ENCODE measurements around the gene RIMOC1.
A peak's percentile ranks its signal among the peaks of the same experiment; 100 is the strongest.

RIMOC1 gene, protein sequence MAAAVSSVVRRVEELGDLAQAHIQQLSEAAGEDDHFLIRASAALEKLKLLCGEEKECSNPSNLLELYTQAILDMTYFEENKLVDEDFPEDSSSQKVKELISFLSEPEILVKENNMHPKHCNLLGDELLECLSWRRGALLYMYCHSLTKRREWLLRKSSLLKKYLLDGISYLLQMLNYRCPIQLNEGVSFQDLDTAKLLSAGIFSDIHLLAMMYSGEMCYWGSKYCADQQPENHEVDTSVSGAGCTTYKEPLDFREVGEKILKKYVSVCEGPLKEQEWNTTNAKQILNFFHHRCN

GRCh38 chr5:41903892-41904799 lies at the start of gene RIMOC1:
TSS of gene RIMOC1 (plus strand) at chr5:41904344. CDS start at chr5:41904368, 24 bp downstream.
- DNase-seq (ENCODE audit: low read depth) = peak; percentile 100

DNA sequence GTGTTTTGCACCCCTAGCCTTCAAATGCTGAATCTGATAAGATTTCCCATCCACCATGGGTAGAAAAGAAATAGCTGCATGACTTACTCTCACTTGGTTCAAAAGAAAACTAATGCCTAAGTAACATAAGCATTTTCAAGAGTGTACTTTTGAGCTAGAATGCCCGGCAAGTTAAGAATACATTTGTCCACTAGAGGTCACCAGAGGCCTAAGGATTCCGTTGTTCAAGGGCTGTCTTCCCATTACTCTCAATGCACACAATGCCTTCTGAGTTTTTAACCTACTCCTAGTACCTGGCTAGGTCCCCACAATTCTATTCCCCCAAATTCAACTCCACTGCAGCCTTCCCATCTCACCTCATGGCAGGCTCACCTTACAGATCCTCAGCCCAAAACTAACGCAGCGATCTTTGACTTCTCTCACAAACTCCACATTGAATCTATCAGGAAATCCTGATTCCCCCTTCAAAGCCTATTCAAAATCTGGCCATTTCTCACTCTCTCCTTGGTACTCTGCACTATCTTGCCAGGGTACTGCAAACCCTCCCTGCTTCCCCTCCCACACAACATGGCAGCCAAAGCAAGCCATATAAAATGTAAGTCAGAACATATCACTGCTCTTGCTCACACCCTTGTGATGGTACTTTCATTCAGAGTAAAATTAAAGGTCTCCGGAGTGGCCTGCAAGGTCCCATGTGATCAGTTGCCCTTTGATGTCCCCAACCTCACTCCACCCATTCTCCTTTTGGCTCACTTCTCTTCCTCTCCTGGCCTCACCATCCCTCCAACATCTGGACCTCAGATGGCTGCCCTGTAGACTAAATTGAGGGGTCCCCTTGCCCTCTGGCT lies 47.3 kb upstream of the RIMOC1 start:
- DNase-seq (ENCODE audit: low read depth) = peak; percentile 57

GRCh38 chr5:41857989-41858388 lies 46.2 kb upstream of the RIMOC1 start:
- no peak for DNase-seq (ENCODE audit: low read depth)

DNA sequence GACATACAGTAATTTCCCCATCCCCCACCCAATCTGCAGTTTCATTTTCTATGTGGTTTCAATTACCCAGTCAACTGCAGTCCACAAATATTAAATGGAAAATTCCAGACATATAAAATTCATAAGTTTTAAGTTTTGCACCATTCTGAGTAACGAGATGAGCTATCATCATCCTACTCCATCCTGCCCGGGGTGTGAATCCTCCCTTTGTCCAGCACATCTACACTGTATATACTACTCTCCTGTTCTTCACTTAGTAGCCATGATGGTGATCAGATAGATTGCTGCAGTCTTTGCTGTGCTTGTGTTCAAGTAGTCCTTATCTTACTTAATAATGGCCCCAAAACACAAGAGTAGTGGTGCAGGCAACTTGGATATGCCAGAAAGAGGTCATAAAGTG lies 45.3 kb upstream of the RIMOC1 start:
- no peak for DNase-seq (ENCODE audit: low read depth)

GRCh38 chr5:41863871-41864486 lies 40.2 kb upstream of the RIMOC1 start:
- peak; percentile 45 for DNase-seq (ENCODE audit: low read depth)

DNA sequence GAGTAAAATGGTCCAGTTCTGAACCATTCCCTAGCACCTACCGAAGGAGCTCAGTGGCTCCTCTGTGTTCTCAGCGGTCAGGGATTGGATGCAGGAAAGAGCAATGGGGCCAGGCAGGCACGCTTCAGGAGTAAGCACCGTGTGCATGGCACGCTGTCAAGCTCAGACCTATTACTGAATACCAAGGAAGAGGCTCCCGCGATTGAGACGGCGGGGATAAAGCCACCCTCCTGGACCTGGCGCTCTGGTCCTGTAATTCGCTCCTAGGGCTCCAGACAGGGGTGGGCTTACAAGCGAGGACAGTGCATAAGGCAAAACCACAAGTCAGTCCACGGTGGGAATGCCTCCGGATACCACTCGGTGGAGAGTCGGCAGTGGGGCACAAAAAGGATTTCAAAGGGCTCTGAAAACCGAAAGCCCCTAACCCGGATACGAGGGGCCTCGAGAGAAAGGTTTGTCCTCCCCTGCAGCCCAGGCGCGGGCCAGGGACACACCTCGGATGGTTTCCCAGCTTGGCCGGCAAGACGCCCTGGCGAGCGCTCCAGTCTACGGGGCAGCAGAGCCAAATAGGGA lies 34.9 kb upstream of the RIMOC1 start:
- peak; percentile 26 for DNase-seq (ENCODE audit: low read depth)

DNA sequence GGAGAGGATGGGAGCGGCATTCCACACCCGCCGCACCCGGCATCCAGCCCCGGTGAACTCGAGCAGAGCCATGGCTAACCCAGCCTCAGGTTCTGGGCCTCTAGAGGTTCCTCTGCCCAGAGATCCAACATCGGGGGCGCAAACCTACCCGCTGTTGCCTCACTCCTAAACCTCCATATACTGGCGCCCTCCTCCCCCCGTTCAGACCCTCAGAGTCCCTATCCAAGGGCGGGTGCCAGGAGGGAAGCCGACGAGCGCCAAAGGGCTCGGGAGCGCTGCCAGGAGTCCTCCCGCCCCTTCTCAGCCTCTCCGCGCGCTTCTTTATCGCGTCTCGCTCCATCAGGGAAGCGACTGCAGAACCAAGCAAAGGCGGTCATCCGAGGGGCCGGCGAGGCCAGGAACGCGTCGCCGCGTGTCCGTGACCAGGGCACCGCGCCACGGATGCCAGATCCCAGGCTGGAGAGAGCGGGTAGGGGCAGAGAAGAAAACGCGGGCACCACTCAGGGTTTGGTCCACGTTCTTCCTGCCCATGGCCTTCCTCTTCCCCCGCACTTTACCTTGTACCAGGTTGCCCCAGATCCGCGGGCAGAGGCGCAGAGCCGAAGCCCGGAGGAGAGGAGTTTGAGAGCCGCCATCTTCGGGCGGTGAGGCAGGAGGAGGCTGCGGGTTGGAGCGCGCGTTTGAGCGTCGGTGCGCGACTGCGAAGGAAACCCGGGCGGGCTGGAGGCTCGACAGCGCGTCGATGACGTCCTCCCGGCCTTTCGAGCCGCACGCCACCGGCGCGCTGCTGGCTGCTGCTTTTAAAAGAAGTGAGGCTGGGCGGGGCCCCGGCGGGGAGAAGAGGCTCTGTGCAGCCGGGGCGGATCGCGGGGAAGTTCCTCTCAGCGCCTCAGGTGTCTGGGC lies 34.2 kb upstream of the RIMOC1 start, which contains the start of gene OXCT1:
Gene OXCT1, minus strand, starts transcription at position 702 of the 903 bp plus-strand sequence. Its CDS starts 67 bp downstream, at position 635.
- DNase-seq (ENCODE audit: low read depth) = peak; percentile 79

DNA sequence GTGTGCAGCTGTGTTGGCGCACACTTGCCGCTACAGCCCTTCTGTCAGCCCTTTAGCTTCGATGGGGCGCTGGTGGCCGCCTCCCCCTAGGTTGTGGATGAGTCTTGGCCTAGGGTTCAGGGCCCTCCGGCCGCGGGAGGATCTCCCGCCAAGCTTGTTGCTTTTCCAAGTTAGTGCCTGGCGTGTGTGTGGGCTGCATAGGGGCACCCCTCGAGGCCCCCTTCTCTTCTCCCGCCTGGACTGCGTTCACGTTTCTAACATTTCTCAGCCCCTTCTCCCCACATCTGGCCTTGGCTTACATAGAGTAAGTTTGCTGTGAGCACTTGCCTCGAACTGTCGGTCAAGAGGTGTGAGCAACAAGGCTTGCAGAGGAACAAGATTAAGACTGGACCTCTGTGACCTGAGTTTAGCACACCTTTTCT lies 33.5 kb upstream of the RIMOC1 start:
- DNase-seq (ENCODE audit: low read depth) = no peak

- DNase-seq (ENCODE audit: low read depth) = peak; percentile 90
Measured at GRCh38 chr5:41871852-41872251, 32.3 kb upstream of the RIMOC1 start.

DNA sequence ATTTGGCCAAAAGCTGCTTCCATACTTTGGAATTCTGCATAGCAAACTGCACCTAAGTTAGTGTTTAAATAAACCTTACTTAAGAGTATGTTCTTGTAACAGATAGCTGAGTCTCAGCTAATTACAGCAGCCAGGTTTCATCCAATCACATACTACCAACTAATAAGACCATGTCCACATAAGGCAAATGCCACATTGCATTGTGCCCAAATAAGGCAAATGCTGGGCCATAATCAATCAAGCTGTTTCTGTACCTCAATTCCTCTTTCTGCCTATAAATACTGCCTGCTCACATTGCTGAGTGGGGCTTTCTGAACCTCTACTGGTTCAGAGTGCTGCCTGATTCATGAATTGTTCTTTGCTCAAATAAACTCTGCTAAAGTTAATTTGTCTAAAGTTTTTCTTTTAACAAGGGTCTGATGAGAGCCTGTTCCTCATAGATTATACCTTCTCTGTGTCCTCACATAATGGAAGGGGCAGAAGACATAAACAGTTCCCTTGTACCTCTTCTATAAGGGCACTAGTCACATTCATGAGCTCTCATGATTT lies 29.6 kb upstream of the RIMOC1 start:
- DNase-seq (ENCODE audit: low read depth) = no peak

GRCh38 chr5:41875121-41875520 lies 29.0 kb upstream of the RIMOC1 start:
- no peak for DNase-seq (ENCODE audit: low read depth)

DNA sequence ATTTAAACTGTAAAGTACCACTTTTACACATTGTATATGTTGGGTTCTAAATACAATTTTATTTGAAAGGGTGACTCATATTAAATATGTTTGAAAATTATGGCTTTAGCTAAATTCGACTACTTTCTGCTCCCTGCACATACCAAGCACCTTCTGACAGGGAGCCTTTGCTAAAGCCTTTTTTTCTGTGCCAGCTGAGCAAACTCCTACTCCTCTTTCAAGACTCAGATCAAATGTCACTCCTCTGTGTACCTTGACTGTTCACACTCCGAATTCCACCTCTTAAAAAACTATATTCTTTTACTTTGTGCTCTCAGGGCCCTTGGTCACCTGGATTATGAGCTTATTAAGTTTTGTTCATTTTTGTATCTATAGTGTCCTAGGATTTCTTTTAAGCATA lies 27.5 kb upstream of the RIMOC1 start:
- no peak for DNase-seq (ENCODE audit: low read depth)

- peak; percentile 19 for DNase-seq (ENCODE audit: low read depth)
Measured at GRCh38 chr5:41877408-41877807, 26.7 kb upstream of the RIMOC1 start.

DNA sequence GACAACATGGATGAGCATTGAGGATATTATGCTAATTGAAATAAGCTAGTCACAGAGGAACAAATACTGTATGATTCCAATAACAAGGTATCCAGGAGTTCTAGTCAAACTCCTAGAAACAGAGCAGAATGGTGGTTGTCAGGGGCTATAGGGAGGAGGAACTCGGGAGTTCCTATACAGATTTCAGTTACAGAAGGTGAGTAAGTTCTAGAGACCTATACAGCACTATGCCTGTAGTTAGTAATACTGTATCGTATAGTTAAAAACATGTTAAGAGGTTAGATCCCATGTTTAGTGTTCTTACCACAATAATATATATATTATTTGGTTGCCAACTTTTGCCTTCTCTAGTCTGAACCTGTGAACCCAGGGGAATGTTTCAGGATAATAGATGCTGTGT lies 26.0 kb upstream of the RIMOC1 start:
- DNase-seq (ENCODE audit: low read depth) = no peak

DNA sequence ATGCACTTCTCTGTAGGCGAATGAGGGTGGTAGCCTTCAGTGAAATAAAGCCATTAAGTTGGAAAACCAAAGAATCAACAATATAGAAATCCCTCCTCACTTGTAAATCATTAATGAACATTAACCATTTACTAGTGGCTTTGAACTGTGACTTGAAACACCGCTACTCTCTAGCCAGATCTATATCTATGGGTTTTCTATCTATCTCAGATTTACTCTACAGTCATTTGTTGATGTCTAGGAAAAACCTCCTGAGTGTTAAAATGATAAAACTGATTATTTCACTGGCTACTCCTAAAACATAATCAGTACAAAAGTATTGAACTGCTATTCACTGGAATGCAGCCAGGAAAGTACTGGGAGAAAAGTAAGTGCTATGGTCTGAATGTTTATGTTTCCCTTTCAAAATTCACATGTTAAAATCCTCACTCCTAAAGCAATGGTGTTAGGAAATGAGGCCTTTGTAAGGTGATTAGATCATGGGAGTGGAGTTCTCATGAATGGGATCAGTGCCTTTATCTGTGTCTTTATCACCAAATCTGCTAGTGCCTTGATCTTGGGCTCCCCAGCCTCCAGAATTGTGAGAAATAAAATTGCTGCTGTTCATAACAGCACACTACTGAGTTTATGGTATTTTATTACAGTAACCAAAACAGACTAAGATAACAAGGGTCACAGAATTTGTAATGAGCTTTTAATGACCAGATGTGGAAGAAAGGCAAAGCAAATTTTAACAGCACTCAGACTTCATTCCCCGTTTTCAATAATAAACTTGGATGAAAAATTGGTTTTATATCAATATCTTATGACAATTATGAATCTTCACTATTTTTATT lies 25.3 kb upstream of the RIMOC1 start:
- no peak for DNase-seq (ENCODE audit: low read depth)

DNA sequence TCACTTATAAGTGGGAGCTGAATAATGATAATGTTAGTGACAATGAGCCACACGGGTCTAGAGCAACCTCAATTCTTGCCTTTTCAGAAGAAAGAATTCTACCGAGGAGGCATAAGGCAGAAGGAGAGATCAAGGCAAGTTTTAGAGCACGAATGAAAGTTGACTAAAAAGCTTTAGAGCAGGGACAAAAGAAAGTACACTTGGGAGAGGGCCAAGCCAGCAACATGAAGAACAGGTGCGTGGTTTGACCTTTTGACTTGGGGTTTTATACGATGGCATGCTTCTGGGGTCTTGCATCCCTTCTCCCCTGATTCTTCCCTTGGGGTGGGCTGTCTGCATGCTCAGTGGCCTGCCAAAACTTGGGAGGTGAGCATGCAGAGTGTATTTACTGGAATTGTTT lies 21.4 kb upstream of the RIMOC1 start:
- no peak for DNase-seq (ENCODE audit: low read depth)

GRCh38 chr5:41883243-41883642 lies 20.9 kb upstream of the RIMOC1 start:
- DNase-seq (ENCODE audit: low read depth) = no peak

- no peak for DNase-seq (ENCODE audit: low read depth)
Measured at GRCh38 chr5:41883936-41884335, 20.2 kb upstream of the RIMOC1 start.

DNA sequence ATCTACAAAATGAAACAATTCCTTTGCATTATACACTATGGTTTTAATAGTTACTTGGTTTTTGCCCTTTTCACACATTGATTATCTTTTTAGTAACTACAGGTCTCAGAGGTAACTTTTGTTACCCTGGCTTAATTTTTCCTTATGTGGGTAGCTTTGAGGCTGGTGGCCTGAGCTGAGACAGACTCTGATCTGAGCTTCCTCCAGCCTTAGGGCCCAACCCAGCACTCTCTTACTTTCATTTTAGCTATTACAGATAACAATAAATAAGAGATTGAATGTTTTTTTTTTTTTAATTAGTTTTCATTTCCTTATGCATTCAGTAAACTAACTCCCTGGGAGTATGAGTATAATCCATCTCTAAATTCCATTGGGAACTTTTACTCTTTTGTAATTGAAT lies 18.9 kb upstream of the RIMOC1 start:
- no peak for DNase-seq (ENCODE audit: low read depth)

All from fibroblast of gingiva (primary cell).